Astrocyte (in vitro differentiated cells and primary cell): ENCODE data around the gene EDIL3. TPM values are rescaled to one million over a fixed set of nuclear protein-coding genes. Genes with fewer than 3 reads are reported as not detected.

Experiments
- DNase-seq: peaks from one replicate; pipeline ENCODE4 v3.0.0-alpha.2; 2010; ENCODE audit warnings: low read depth
- FAIRE-seq: peaks from 2 replicates; lab custom pipeline; 2011; peaks lifted over from hg19 to GRCh38; lab: Jason Lieb, UNC
- H2AFZ ChIP-seq: 2 replicates; pipeline ENCODE4 v1.6.0; 2012; ENCODE audit warnings: low read depth, low read length, inconsistent platforms
- H3K27ac ChIP-seq: 2 replicates; pipeline ENCODE4 v1.5.1; 2011; ENCODE audit warnings: low read depth, low read length, inconsistent platforms
- H3K27me3 ChIP-seq: 2 replicates; pipeline ENCODE4 v1.6.0; 2011; ENCODE audit warnings: low read length, inconsistent platforms; ENCODE audit not compliant: insufficient read depth
- H3K36me3 ChIP-seq: 2 replicates; pipeline ENCODE4 v1.5.1; 2011; ENCODE audit warnings: low read length, inconsistent platforms; ENCODE audit not compliant: insufficient read depth
- H3K4me1 ChIP-seq: 2 replicates; pipeline ENCODE4 v1.5.1; 2011; ENCODE audit warnings: low read length, inconsistent platforms; ENCODE audit not compliant: insufficient read depth
- H3K4me2 ChIP-seq: 2 replicates; pipeline ENCODE4 v1.6.0; 2012; ENCODE audit warnings: low read length, inconsistent platforms
- H3K4me3 ChIP-seq: 2 replicates; pipeline ENCODE4 v1.5.1; 2011; ENCODE audit warnings: low read depth, mild to moderate bottlenecking, low read length, inconsistent platforms; ENCODE audit not compliant: insufficient read depth
- H3K79me2 ChIP-seq: 2 replicates; pipeline ENCODE4 v1.6.0; 2012; ENCODE audit warnings: mild to moderate bottlenecking, low read length, inconsistent platforms; ENCODE audit not compliant: insufficient read depth
- H3K9ac ChIP-seq: 2 replicates; pipeline ENCODE4 v1.6.0; 2012; ENCODE audit warnings: mild to moderate bottlenecking, low read length, inconsistent platforms
- H3K9me3 ChIP-seq: 2 replicates; pipeline ENCODE4 v1.5.1; 2012; ENCODE audit warnings: low read depth, mild to moderate bottlenecking, low read length, inconsistent platforms; ENCODE audit not compliant: insufficient read depth
- H4K20me1 ChIP-seq: 2 replicates; pipeline ENCODE4 v1.6.0; 2012; ENCODE audit warnings: low read length, inconsistent platforms; ENCODE audit not compliant: insufficient read depth
- H3K27ac Mint-ChIP-seq: one replicate; pipeline ENCODE4 v1.8.0; 2021; ENCODE audit warnings: mild to moderate bottlenecking, mixed read lengths; ENCODE audit not compliant: unreplicated experiment
- H3K27me3 Mint-ChIP-seq: one replicate; pipeline ENCODE4 v1.8.0; 2021; ENCODE audit warnings: low read depth, mixed read lengths; ENCODE audit not compliant: unreplicated experiment
- H3K36me3 Mint-ChIP-seq: one replicate; pipeline ENCODE4 v1.8.0; 2021; ENCODE audit warnings: low read depth, mixed read lengths; ENCODE audit not compliant: unreplicated experiment
- H3K4me1 Mint-ChIP-seq: one replicate; pipeline ENCODE4 v1.8.0; 2021; ENCODE audit warnings: low read depth, mixed read lengths; ENCODE audit not compliant: unreplicated experiment
- H3K4me3 Mint-ChIP-seq: one replicate; pipeline ENCODE4 v1.8.0; 2021; ENCODE audit warnings: mild to moderate bottlenecking, moderate library complexity, mixed read lengths; ENCODE audit not compliant: unreplicated experiment
- H3K9me3 Mint-ChIP-seq: one replicate; pipeline ENCODE4 v1.8.0; 2021; ENCODE audit warnings: mild to moderate bottlenecking, mixed read lengths; ENCODE audit not compliant: unreplicated experiment
- EZH2 ChIP-seq: IDR thresholded peaks from 2 replicates; pipeline ENCODE4 v1.6.1; 2012; ENCODE audit warnings: mild to moderate bottlenecking, low read length, inconsistent platforms; ENCODE audit not compliant: insufficient read depth
- total RNA-seq: library from RNA; stranded (reverse); gene quantifications from 2 replicates; pipeline ENCODE4 v1.2.1, GENCODE V29; 2021
- TF ChIP-seq, protein P1 (sequence below): IDR thresholded peaks from 2 replicates; pipeline ENCODE4 v1.5.1; 2011; ENCODE audit warnings: low read depth, mild to moderate bottlenecking, inconsistent platforms, low read length, moderate library complexity; ENCODE audit not compliant: insufficient read depth

Gene EDIL3
- total RNA-seq, 1 donor from 2014 or later, result 226 TPM

DNA sequence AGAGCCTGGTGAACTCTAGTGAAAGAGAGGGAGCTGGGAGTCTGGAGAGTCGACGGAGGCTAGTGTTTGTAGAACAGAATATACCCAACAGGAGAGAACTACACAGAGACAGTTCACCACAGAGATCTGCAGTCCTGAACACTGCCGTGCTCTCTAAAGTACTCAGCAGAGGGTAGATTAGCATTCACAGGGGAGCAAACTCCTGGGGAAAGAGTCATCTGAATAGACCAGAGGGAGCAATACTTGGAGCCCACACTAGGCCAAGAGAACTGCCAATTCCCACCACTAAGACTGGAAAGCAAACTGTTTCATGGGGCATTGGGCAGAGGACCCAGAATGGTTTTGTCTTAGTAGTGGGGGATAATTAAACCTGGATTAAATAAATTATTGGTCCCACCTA lies 235.6 kb downstream of the EDIL3 start:
- Mint-ChIP-seq H3K27ac (no peak overlapping the region), H3K27me3 (no peaks in the 10 kb centered on the region), H3K36me3 (no peaks in the 10 kb centered on the region), H3K9me3 (no peaks in the 10 kb centered on the region), H3K4me1 (no peaks in the 10 kb centered on the region), H3K4me3 (no peak overlapping the region)
- Histone ChIP-seq H3K36me3 (no peaks in the 10 kb centered on the region), H3K27me3 (no peaks in the 10 kb centered on the region), H3K4me2 (no peak overlapping the region), H3K9ac (no peak overlapping the region), H2AFZ (no peak overlapping the region), H3K9me3 (no peaks in the 10 kb centered on the region), H3K27ac (no peak overlapping the region), H4K20me1 (peaks cover 8% of the 10 kb centered on the region), H3K4me3 (no peak overlapping the region), H3K4me1 (no peaks in the 10 kb centered on the region), H3K79me2 (no peaks in the 10 kb centered on the region)
- TF ChIP-seq, protein P1, sequence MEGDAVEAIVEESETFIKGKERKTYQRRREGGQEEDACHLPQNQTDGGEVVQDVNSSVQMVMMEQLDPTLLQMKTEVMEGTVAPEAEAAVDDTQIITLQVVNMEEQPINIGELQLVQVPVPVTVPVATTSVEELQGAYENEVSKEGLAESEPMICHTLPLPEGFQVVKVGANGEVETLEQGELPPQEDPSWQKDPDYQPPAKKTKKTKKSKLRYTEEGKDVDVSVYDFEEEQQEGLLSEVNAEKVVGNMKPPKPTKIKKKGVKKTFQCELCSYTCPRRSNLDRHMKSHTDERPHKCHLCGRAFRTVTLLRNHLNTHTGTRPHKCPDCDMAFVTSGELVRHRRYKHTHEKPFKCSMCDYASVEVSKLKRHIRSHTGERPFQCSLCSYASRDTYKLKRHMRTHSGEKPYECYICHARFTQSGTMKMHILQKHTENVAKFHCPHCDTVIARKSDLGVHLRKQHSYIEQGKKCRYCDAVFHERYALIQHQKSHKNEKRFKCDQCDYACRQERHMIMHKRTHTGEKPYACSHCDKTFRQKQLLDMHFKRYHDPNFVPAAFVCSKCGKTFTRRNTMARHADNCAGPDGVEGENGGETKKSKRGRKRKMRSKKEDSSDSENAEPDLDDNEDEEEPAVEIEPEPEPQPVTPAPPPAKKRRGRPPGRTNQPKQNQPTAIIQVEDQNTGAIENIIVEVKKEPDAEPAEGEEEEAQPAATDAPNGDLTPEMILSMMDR, result no peak
- no peak for TF ChIP-seq EZH2
- DNase-seq (no peak), FAIRE-seq (no peak)

DNA sequence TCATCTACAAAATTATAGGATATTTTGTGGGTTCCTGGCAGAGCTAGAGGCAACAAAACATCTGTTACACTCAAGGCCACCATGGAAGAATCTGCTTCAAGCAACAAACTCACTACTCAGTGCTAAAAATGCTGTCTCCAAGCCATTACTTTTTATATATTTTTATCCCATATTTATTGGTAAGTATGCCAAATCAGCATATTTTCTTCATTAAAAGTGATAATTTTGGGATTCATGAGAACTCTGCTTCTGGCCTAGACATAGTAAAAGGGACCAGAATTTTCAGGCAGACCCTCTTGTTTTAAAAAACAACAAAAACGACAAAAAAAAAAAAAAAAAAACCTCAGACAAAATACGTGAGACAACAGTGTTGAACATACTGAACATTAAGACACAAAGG lies 236.0 kb downstream of the EDIL3 start:
- no peaks in the 10 kb centered on the region for H3K36me3 Mint-ChIP-seq
- Histone ChIP-seq H3K36me3 (no peaks in the 10 kb centered on the region), H3K27me3 (no peaks in the 10 kb centered on the region), H3K79me2 (no peaks in the 10 kb centered on the region), H3K9ac (no peak overlapping the region), H3K4me1 (no peaks in the 10 kb centered on the region), H4K20me1 (peaks cover 12% of the 10 kb centered on the region), H2AFZ (no peak overlapping the region), H3K27ac (no peak overlapping the region), H3K9me3 (no peaks in the 10 kb centered on the region), H3K4me3 (no peak overlapping the region), H3K4me2 (no peak overlapping the region)
- no peak for DNase-seq
- H3K4me3 Mint-ChIP-seq, result no peak overlapping the region
- H3K9me3 Mint-ChIP-seq, result no peaks in the 10 kb centered on the region
- no peak overlapping the region for H3K27ac Mint-ChIP-seq
- H3K27me3 Mint-ChIP-seq, result no peaks in the 10 kb centered on the region
- FAIRE-seq, result no peak
- no peak for TF ChIP-seq EZH2
- TF ChIP-seq, protein P1, result no peak
- no peaks in the 10 kb centered on the region for H3K4me1 Mint-ChIP-seq

DNA sequence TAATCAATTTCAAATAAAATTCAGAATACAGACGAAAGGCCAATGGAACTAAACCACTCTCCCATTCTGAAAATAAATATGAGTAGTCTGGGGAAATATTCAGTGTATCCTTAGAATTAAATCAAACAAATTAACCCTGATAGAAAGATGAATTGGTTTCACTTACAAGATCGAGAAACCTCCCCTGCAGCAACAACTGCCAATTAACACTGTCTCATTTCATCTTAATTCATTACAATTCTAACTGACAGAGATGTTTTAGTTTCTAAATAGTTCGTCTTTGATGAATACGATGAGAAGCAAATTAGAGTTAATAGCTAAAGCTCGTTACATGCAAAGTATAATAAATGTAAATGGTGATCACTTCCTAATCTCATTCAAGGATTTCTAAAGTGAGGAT lies 247.1 kb downstream of the EDIL3 start:
- H4K20me1 ChIP-seq, result peaks cover 6% of the 10 kb centered on the region
- FAIRE-seq (no peak), DNase-seq (no peak)
- Mint-ChIP-seq H3K36me3 (peaks cover 2% of the 10 kb centered on the region), H3K4me3 (no peak overlapping the region), H3K27ac (no peak overlapping the region), H3K4me1 (peaks cover 1% of the 10 kb centered on the region), H3K27me3 (no peaks in the 10 kb centered on the region), H3K9me3 (no peaks in the 10 kb centered on the region)
- H3K4me2 ChIP-seq, result no peak overlapping the region
- H3K36me3 ChIP-seq, result peaks cover 9% of the 10 kb centered on the region
- no peak overlapping the region for H3K9ac ChIP-seq
- no peaks in the 10 kb centered on the region for H3K79me2 ChIP-seq
- H3K27ac ChIP-seq, result no peak overlapping the region
- H3K9me3 ChIP-seq, result no peaks in the 10 kb centered on the region
- no peak overlapping the region for H3K4me3 ChIP-seq
- TF ChIP-seq, protein P1, result no peak
- no peak for TF ChIP-seq EZH2
- no peak overlapping the region for H2AFZ ChIP-seq
- H3K27me3 ChIP-seq, result no peaks in the 10 kb centered on the region
- no peaks in the 10 kb centered on the region for H3K4me1 ChIP-seq
